Subcutaneous adipose tissue (tissue), 4 donors: Measurements from ENCODE around the gene DCTD. TPM values are rescaled to one million over a fixed set of nuclear protein-coding genes. Genes with fewer than 3 reads are reported as not detected.

Source experiments
- total RNA-seq, 4 donors: library from RNA; depleted of rRNA; stranded (reverse); fragments of >200 nt; gene quantifications; one replicate each; pipeline ENCODE4 v1.1.0, GENCODE V29; 2016
- TF ChIP-seq, protein P1 (sequence below): fragments of 450-650 bp; IDR thresholded peaks from one replicate; pipeline ENCODE4 v1.5.1; 2016; ENCODE audit warnings: low read depth, mild to moderate bottlenecking, control low read depth, antibody characterized with exemption, moderate library complexity

Gene DCTD
- total RNA-seq, 4 donors from 2014 or later: 50.1 to 64.4 (median 63.2) TPM

DNA sequence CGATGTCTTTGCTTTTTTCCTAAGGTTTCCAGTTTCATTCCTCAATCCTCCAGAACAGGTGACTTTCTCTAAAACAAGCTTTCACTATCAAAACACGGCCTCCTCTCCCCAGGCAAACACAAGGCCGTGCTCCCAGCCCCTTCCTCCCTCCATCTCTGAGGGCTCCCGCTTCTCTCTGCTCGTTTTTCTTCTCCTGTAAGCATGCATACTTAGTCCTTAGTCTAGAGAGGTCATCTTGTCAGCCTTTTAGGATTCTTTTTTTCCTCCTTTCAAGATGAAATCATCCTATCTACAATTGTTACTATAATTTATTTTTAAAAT, 18.7 kb downstream of the DCTD start:
- TF ChIP-seq, protein P1, sequence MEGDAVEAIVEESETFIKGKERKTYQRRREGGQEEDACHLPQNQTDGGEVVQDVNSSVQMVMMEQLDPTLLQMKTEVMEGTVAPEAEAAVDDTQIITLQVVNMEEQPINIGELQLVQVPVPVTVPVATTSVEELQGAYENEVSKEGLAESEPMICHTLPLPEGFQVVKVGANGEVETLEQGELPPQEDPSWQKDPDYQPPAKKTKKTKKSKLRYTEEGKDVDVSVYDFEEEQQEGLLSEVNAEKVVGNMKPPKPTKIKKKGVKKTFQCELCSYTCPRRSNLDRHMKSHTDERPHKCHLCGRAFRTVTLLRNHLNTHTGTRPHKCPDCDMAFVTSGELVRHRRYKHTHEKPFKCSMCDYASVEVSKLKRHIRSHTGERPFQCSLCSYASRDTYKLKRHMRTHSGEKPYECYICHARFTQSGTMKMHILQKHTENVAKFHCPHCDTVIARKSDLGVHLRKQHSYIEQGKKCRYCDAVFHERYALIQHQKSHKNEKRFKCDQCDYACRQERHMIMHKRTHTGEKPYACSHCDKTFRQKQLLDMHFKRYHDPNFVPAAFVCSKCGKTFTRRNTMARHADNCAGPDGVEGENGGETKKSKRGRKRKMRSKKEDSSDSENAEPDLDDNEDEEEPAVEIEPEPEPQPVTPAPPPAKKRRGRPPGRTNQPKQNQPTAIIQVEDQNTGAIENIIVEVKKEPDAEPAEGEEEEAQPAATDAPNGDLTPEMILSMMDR: no peak

DNA sequence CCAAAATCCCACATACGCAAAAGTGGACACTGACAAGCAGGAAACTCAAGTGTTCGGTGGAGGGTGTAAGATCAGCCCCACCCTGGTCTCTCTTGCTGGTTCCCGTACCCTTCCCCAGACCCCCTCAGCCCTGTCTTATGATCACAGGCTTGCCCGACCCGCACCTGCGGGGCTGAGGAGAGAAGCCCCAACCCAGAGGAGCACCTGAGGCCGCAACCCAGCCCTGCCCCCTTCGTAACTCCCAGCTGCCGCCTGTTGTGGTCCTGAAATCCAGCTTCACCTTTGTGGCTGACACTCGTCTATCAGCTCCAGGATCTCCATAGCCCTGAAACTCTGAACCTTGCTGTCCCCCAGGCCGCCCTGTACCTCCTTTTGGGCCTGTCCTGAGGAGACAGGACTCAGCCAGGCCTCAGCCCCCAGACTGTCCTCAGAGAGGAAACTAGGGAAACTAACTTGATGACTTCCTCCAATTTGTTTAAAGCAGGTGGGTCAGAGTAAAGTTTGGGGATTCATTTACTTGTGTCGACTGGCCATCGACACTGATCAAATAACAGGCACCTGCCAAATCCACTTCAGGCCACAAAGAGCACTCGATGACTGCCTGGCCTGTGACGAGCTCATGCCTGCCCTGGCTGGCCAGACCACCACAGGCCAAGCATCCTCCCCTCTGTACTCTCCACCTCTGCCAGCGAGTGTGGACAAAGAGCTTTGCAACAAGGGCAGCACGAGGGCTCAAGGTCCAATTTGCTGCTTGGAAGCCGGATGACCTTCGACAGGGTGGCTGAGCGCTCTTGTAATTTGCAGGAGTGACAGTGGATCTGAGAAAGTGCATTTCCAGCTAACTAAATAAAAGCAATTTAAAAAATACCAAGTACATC, 19.3 kb downstream of the DCTD start:
- TF ChIP-seq, protein P1: no peak

DNA sequence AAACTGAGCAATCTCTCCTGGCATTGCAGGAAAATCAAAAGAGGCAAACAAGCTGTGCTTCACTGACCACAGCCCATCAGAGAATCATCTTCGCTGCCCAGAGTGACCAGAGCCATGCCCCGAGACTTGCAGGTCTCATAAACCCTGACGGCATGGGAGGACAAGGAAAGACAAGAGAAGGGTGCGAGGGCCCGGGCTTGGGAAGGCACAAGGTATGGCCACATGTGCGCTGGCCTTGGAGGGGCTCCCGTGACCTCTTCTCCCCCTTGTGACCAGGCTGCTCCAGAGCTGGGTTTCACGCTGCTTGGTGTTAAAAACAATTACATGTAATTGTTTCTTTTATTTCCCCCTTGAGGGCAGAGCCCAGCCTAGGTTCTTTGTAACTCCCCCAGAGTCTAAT, 20.8 kb downstream of the DCTD start:
- TF ChIP-seq, protein P1: no peak

DNA sequence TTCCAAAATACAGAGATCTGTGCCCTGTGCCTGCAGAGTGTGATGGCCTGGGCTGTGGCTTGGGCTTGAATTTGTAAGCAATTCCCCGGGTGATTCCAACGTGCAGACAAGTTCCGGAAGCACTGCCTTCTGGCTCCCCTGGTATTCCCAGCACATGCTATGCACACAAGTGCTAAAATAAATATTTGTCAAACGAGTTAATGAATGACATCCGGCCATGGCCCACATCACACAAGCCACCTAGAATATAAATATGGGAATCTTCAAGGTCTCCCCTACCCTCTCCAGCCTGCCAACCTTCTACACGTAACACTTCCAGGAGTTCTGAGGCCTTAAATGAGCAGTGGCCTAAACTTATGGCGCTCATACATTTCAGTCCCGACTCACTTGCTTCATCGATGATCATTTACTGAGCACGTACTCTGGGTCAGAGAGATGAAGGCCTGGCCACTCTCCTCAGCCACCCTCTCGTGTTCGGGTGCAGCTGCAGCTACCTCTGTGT, 21.3 kb downstream of the DCTD start:
- TF ChIP-seq, protein P1: no peak

DNA sequence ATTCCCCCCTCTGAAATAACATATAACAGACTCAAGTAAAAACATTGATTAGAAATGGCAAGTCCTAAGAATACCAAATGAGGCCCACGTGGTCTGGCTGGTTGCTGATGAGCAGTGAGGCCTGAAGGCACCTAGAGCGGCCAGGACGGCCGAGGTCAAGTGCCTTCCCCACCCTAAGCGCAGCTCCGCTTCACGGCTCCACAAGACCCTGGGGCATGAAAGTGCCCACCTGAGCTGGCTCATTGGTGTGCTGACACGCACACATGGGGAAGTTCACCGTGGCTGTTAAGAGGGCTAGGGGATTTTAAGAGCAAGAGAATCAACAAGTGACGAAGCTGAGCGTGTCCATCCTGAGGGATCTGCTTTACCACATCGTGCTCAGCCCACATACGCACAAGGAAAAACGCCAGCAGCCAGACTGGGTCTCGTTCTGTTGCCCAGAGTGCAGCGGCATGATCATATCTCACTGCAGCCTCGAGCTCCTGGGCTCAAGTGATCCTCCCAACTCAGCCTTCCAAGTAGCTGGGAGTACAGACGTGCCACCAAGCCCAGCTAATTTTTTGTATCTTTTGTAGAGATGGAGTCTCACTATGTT, 22.4 kb downstream of the DCTD start:
- TF ChIP-seq, protein P1: no peak

- TF ChIP-seq, protein P1: no peak
These were observed 23.6 kb downstream of the DCTD start for GRCh38 chr4:182893474-182894080.

- TF ChIP-seq, protein P1: no peak
These were observed 24.1 kb downstream of the DCTD start for GRCh38 chr4:182893047-182893446.
